HT-29 (cell line): Measurements from ENCODE around the gene TTLL12. TPM values are rescaled to one million over a fixed set of nuclear protein-coding genes. Genes with fewer than 3 reads are reported as not detected.

ENCODE experiments used
- DNase-seq: peaks from one replicate; pipeline ENCODE4 v3.0.0-alpha.2; 2015; ENCODE audit warnings: low spot score
- total RNA-seq: library from RNA; depleted of rRNA; stranded (reverse); fragments of >200 nt; shearing (Covaris generic); gene quantifications from 2 replicates; pipeline ENCODE4 v1.2.3, GENCODE V29; 2014; rRNA removed

The TTLL12 gene
- total RNA-seq, 1 experiment from 2014 or later: 110 TPM

DNA sequence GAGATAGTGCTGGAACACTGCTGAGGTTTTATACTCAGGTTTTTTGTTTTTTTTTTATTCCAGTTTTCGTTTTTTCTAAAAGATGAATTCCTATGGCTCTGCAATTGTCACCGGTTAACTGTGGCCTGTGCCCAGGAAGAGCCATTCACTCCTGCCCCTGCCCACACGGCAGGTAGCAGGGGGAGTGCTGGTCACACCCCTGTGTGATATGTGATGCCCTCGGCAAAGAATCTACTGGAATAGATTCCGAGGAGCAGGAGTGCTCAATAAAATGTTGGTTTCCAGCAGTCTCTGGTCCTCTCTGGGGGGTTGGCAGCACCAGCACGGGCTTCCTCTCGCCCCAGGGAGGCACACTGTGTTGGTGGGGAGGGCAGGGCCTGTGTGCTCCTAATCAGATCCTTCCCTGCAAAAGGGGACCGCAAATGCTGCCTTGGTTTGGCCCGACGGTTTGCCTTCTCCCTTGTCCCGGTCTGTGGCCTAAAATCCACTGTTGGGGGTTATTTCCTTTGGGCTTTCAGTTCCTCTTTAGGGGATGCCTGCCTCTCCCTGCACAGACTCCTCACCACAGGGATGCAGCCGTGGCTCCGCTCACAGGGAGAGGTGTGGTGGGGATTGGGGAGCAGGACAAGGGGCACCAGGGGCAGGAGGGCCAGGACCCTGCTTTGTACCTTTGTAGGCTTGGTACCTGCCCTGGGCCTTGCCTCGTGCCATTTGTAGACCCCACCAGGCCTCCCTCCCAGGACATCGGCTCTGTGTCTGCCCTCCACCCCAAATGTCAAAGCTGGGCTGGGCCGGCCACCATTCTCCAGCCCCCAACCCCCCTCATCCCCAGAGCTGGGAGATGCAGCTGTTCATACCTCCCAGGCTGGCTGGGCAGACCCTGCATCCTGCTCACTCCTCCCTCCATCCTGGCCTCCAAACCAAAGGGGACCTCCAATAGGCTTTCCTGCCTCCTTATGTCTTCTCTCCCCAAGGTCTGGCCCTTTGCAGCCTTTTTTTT, 57.2 kb downstream of the TTLL12 start:
- no peak for DNase-seq

DNA sequence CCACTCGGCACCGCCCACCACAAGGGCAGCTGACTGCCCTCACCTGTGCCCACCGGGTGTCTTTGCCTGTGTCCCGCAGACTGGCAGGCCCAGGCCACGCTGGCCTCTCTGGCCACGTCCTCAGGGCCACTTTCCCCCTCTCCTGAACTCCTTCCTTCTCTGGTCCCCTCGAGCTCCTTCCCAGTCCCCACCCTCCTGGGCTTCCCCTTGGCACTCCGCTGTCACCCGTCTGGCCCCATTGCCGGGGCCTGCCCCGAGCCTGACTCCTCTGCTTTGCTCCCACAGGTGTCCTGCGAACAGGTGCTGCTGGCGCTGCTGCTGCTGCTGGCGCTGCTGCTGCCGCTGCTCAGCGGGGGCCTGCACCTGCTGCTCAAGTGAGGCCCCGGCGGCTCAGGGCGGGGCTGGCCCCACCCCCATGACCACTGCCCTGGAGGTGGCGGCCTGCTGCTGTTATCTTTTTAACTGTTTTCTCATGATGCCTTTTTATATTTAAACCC, 58.0 kb downstream of the TTLL12 start:
- no peak for DNase-seq

DNA sequence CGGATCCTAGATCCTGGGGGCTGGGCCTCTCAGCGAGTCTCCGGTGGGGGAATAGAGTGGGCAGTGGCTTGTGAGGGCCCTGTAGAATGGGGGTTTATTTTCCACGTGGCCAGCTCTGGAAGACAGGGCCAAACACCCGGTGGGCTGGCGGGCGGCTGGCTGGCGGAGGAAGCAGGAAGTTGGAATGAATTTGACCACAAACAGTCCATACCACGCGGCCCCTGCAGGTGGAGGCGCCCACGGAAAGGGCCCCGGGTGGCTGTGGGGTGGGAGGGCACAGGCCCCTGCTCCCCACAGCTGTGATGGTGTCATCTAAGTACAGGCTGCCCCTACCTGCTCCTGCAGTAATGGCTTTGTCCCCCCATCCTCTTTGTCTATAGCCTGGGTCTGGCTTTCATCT, 58.8 kb downstream of the TTLL12 start:
- DNase-seq: no peak

- no peak for DNase-seq
Observed at GRCh38 chr22:43127166-43127908, 59.6 kb downstream of the TTLL12 start.

- peak; percentile 59 for DNase-seq
Observed at GRCh38 chr22:43126501-43127165, 60.3 kb downstream of the TTLL12 start.

DNA sequence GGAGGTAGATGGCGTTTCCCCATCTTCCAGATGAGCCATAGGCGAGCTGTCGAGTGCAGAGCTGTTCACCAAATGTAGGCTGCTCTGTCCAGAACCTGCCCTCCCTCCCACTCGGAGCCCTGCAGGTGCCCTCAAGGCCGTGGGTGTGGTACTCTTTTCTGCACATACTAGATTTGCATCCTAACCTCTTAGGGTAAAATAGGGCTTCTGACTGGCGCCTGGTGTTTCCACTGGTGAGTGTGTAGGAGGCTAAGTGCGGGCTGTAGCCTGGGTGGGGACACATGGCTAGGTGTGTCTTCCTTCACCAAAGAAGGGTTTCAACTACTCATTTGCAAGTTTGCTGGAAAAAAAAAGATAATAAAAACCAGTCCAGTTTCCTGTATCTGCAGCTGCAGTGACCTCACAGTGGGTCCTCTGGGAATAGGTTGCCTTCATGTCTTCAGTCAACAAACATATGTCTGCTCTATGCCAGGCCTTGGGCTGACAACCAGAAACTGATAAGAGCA, 67.9 kb downstream of the TTLL12 start:
- no peak for DNase-seq

DNA sequence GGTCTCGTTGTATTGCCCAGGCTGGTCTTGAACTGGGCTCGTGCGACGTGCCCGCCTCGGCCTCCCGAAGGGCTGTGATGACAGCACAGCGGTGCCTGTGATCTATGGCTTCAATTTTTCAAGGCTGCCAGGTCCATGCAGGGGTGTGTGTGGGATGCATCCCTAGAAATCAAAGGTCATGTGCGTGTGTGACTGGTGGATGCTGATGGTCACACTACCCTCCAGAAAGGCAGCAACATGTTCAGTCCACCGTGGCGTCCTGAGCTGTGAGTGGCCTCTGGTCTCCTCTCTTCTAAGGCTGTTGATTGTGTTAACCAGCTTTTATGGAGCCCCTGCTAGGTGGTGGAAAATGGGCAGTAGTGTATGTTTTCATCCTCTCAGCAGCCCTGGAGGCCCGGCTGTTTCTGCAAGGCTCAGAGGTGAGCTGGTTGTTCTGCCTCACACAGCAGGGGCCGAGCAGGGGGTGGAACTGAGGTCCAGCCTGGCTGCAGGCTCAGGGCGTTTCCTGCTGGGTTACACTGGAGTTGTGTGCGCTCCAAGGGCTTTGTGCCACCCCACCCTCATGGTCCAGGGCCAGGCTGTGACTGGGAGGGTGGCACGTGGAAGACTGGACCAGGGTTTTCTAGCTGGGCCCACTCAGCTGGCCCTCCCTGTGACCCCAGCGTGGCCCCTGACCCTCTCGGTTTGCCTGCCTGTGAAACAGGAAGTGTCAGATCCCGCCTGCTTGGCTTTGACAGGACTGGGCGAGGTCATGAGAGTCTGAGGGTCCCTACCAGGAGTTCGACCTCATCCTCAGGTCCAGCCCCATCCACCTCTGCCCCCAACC, 68.7 kb downstream of the TTLL12 start:
- no peak for DNase-seq

GRCh38 chr22:43116932-43117331, 70.0 kb downstream of the TTLL12 start:
- DNase-seq: no peak

Other genes with a start within 250 kb of the TTLL12 start
- 42.9 and 44.8 TPM in 2 replicates for gene PACSIN2, start 172.0 kb downstream of the TTLL12 start, total RNA-seq
- 1.6 and 2.5 TPM in 2 replicates for gene TTLL1, start 97.7 kb downstream of the TTLL12 start, total RNA-seq
- 3.9 and 4.2 TPM in 2 replicates for gene BIK, start 76.4 kb downstream of the TTLL12 start, total RNA-seq
- 40.9 and 43.1 TPM in 2 replicates for gene MCAT, start 43.7 kb downstream of the TTLL12 start, total RNA-seq
- 516 and 532 TPM in 2 replicates for gene TSPO, start 35.6 kb downstream of the TTLL12 start, total RNA-seq
- gene SCUBE1, start 156.2 kb upstream of the TTLL12 start, total RNA-seq: 0.03 TPM in 1 of 2 replicates, not detected in the other
- gene MPPED1, start 224.9 kb upstream of the TTLL12 start, total RNA-seq: not detected in 2 replicates